CD14-positive monocyte (primary cell): ENCODE measurements around the gene C3AR1. TPM values are rescaled to one million over a fixed set of nuclear protein-coding genes. Genes with fewer than 3 reads are reported as not detected.

Source experiments
- DNase-seq, 3 donors: peaks; one replicate each; pipeline ENCODE4 v3.0.0-alpha.2; 2011 to 2022
- H2AFZ ChIP-seq: 2 replicates; pipeline ENCODE4 v1.6.0; 2012; ENCODE audit warnings: mild to moderate bottlenecking, low read depth, low read length, inconsistent platforms; ENCODE audit not compliant: insufficient read depth, poor library complexity, severe bottlenecking
- H3K27ac ChIP-seq, 2 donors: 1 replicate in 1 of 2; 2 replicates in 1 of 2; pipeline ENCODE4 v1.5.1; 2012 to 2013; ENCODE audit warnings: low read length in 2 of 2, control low read depth in 1 of 2, inconsistent platforms in 1 of 2, low read depth in 1 of 2, mild to moderate bottlenecking in 1 of 2
- H3K27me3 ChIP-seq, 2 donors: one replicate each; pipeline versions ENCODE4 v1.6.0 to v1.6.1; 2011 to 2013; ENCODE audit warnings: low read length in 2 of 2; ENCODE audit not compliant: control insufficient read depth in 2 of 2, insufficient read depth in 2 of 2
- H3K36me3 ChIP-seq, 2 donors: replicated peaks in 1 of 2; 1 replicate in 1 of 2; 2 replicates in 1 of 2; pipeline versions ENCODE4 v1.5.1 to v1.6.1; 2012 to 2013; ENCODE audit warnings: low read length in 2 of 2, control low read depth in 1 of 2, inconsistent platforms in 1 of 2, mild to moderate bottlenecking in 1 of 2; ENCODE audit not compliant: insufficient read depth in 2 of 2, control insufficient read depth in 1 of 2
- H3K4me1 ChIP-seq, 2 donors: 1 replicate in 1 of 2; 2 replicates in 1 of 2; pipeline versions ENCODE4 v1.5.1 to v1.6.1; 2012 to 2013; ENCODE audit warnings: low read length in 2 of 2, control low read depth in 1 of 2, inconsistent platforms in 1 of 2, mild to moderate bottlenecking in 1 of 2, moderate library complexity in 1 of 2; ENCODE audit not compliant: insufficient read depth in 2 of 2, control insufficient read depth in 1 of 2
- H3K4me2 ChIP-seq: replicated peaks from 2 replicates; pipeline ENCODE3; 2012; ENCODE audit warnings: low read length, moderate library complexity, mild to moderate bottlenecking; ENCODE audit not compliant: poor library complexity, severe bottlenecking; ENCODE audit errors: extremely low read depth
- H3K4me3 ChIP-seq, 3 experiments: fragments of 200-600 bp in 1 of 3; sonication (generic) in 1 of 3; replicated peaks in 1 of 3; 1 replicate in 2 of 3; 2 replicates in 1 of 3; pipeline ENCODE4 v1.5.1; 2011 to 2013; ENCODE audit warnings: low read length in 3 of 3, mild to moderate bottlenecking in 3 of 3, control low read depth in 2 of 3, low read depth in 2 of 3, inconsistent platforms in 1 of 3, moderate library complexity in 1 of 3
- H3K79me2 ChIP-seq: 2 replicates; pipeline ENCODE4 v1.6.0; 2012; ENCODE audit warnings: mild to moderate bottlenecking, control low read depth, inconsistent platforms, low read length, moderate library complexity; ENCODE audit not compliant: insufficient read depth
- H3K9ac ChIP-seq: 2 replicates; pipeline ENCODE4 v1.6.0; 2017; ENCODE audit warnings: low read length, mild to moderate bottlenecking; ENCODE audit not compliant: insufficient read depth, poor library complexity, severe bottlenecking
- H3K9me3 ChIP-seq, 2 donors: replicated peaks in 1 of 2; 1 replicate in 1 of 2; 2 replicates in 1 of 2; pipeline versions ENCODE4 v1.5.1 to v1.6.1; 2012 to 2013; ENCODE audit warnings: low read length in 2 of 2, control low read depth in 1 of 2; ENCODE audit not compliant: control insufficient read depth in 1 of 2, insufficient read depth in 1 of 2
- H4K20me1 ChIP-seq: 2 replicates; pipeline ENCODE4 v1.6.0; 2012; ENCODE audit warnings: mild to moderate bottlenecking, low read length, control low read depth, moderate library complexity; ENCODE audit not compliant: insufficient read depth
- H3K27ac Mint-ChIP-seq, 7 donors: one replicate each; pipeline ENCODE4 v1.8.0; 2020; ENCODE audit warnings: mild to moderate bottlenecking in 7 of 7, mixed read lengths in 7 of 7, moderate library complexity in 6 of 7, inconsistent platforms in 2 of 7
- H3K27me3 Mint-ChIP-seq, 3 donors: one replicate each; pipeline ENCODE4 v1.8.0; 2021 to 2022; ENCODE audit warnings: low read depth in 3 of 3, mild to moderate bottlenecking in 3 of 3, mixed read lengths in 3 of 3, moderate library complexity in 3 of 3, inconsistent platforms in 1 of 3
- H3K36me3 Mint-ChIP-seq, 2 donors: one replicate each; pipeline ENCODE4 v1.8.0; 2020; ENCODE audit warnings: mixed read lengths in 2 of 2, inconsistent platforms in 1 of 2, mild to moderate bottlenecking in 1 of 2
- H3K4me1 Mint-ChIP-seq: one replicate; pipeline ENCODE4 v1.8.0; 2020; ENCODE audit warnings: mild to moderate bottlenecking, mixed read lengths
- H3K4me3 Mint-ChIP-seq, 2 donors: one replicate each; pipeline ENCODE4 v1.8.0; 2020; ENCODE audit warnings: mild to moderate bottlenecking in 2 of 2, mixed read lengths in 2 of 2, moderate library complexity in 1 of 2
- H3K9me3 Mint-ChIP-seq, 7 donors: one replicate each; pipeline ENCODE4 v1.8.0; 2020 to 2022; ENCODE audit warnings: mixed read lengths in 7 of 7, mild to moderate bottlenecking in 6 of 7, moderate library complexity in 6 of 7, inconsistent platforms in 2 of 7
- CTCF ChIP-seq: fragments of 200-600 bp; IDR thresholded peaks from one replicate; pipeline ENCODE4 v1.8.0; 2022; ENCODE audit warnings: antibody characterized with exemption, mild to moderate bottlenecking
- WGBS: methylation state at CpG from one replicate; pipeline ENCODE4 v1.1.5; 2013; ENCODE audit warnings: missing lambda C conversion rate; ENCODE audit not compliant: insufficient coverage; 5-methylcytosine and 5-hydroxymethylcytosine counted together
- intact Hi-C, 2 donors: fragments of 100-400 bp; cut with micrococcal nuclease; formaldehyde crosslinking; loops; one replicate each; pipeline versions ENCODE4 v1.15.0 to v1.15.1; 2023
- polyA plus RNA-seq, 3 donors: library from polyadenylated mRNA; depleted of rRNA in 1 of 3; unstranded in 2 of 3; stranded (reverse) in 1 of 3; fragments of 300-500 nt in 2 of 3; fragments of >200 nt in 1 of 3; fragmentation: Illumina TruSeq in 2 of 3; gene quantifications; 1 replicate in 2 of 3; 2 replicates in 1 of 3; pipeline ENCODE4 v1.2.3, GENCODE V29; 2012 to 2021

C3AR1 gene
- polyA plus RNA-seq, 3 donors = 60.7 to 222 (median 67.3) TPM

GRCh38 chr12:8027856-8028255 is 38.3 kb downstream of the C3AR1 start:
- no peak for TF ChIP-seq CTCF
- Histone ChIP-seq H3K27ac (no peak overlapping the region), H3K36me3 (no peaks in the 10 kb centered on the region), H3K4me1 (peaks cover 17 to 21% of the 10 kb centered on the region in 2 donors), H3K27me3 (no peaks in the 10 kb centered on the region), H3K79me2 (peaks cover 3% of the 10 kb centered on the region), H4K20me1 (no peaks in the 10 kb centered on the region), H3K9me3 (no peaks in the 10 kb centered on the region), H3K4me2 (peak overlapping the region; percentile 87), H2AFZ (no peak overlapping the region), H3K4me3 (peak overlapping the region in 1 of 3 experiments; percentile 90), H3K9ac (no peak overlapping the region)
- no CpG with 5 or more reads among the region's 5 CpGs for WGBS
- intact Hi-C loops = no loop called here
- peak overlapping the region in 4 of 7 donors; percentile 17 to 100 (median 100) for H3K27ac Mint-ChIP-seq
- no peaks in the 10 kb centered on the region for H3K36me3 Mint-ChIP-seq
- H3K27me3 Mint-ChIP-seq = peaks cover 0 to 2% (median under 1%) of the 10 kb centered on the region in 3 donors
- H3K4me1 Mint-ChIP-seq = peaks cover 20% of the 10 kb centered on the region
- H3K9me3 Mint-ChIP-seq = peaks cover 0 to 2% (median 0%) of the 10 kb centered on the region in 7 donors
- no peak for DNase-seq
- H3K4me3 Mint-ChIP-seq = peak overlapping the region; percentile 95 to 98

- WGBS = 0% methylated on average over 13 of the region's 27 CpGs
- Histone ChIP-seq H3K36me3 (no peaks in the 10 kb centered on the region), H3K4me1 (peaks cover 9 to 13% of the 10 kb centered on the region in 2 donors), H3K9me3 (no peaks in the 10 kb centered on the region), H3K4me3 (peak overlapping the region; percentile 77 to 95 (median 90)), H3K27me3 (no peaks in the 10 kb centered on the region), H2AFZ (peak overlapping the region; percentile 81), H3K27ac (peak overlapping the region; percentile 98 to 100), H3K9ac (peak overlapping the region; percentile 96), H3K4me2 (peak overlapping the region; percentile 87), H4K20me1 (no peaks in the 10 kb centered on the region), H3K79me2 (no peaks in the 10 kb centered on the region)
- Mint-ChIP-seq H3K36me3 (no peaks in the 10 kb centered on the region), H3K27me3 (peaks cover 1 to 2% (median 2%) of the 10 kb centered on the region in 3 donors), H3K27ac (peak overlapping the region; percentile 99 to 100 (median 100)), H3K4me1 (peaks cover 15% of the 10 kb centered on the region), H3K4me3 (peak overlapping the region; percentile 95 to 98), H3K9me3 (peaks cover 0 to 2% (median 0%) of the 10 kb centered on the region in 7 donors)
- intact Hi-C loops = no loop called here
- no peak for TF ChIP-seq CTCF
- peak; percentile 96 to 98 (median 98) for DNase-seq
Measured at GRCh38 chr12:8026291-8026900, 39.8 kb downstream of the C3AR1 start.
